Nephron (organoid): ENCODE results near the gene TNFSF10.

Source experiments
- H3K27ac Mint-ChIP-seq, 3 experiments: 2 replicates each; pipeline ENCODE4 v1.8.0; 2020; ENCODE audit warnings: mixed read lengths in 3 of 3, mild to moderate bottlenecking in 2 of 3, moderate library complexity in 1 of 3
- H3K27me3 Mint-ChIP-seq: 2 replicates; pipeline ENCODE4 v1.8.0; 2021; ENCODE audit warnings: low read depth, mild to moderate bottlenecking, moderate library complexity, mixed read lengths
- H3K36me3 Mint-ChIP-seq: 2 replicates; pipeline ENCODE4 v1.8.0; 2020; ENCODE audit warnings: low read depth, mixed read lengths
- H3K4me1 Mint-ChIP-seq: 2 replicates; pipeline ENCODE4 v1.8.0; 2020; ENCODE audit warnings: mixed read lengths
- H3K4me3 Mint-ChIP-seq, 3 experiments: 2 replicates each; pipeline ENCODE4 v1.8.0; 2020; ENCODE audit warnings: mild to moderate bottlenecking in 3 of 3, mixed read lengths in 3 of 3, moderate library complexity in 2 of 3
- H3K9me3 Mint-ChIP-seq: 2 replicates; pipeline ENCODE4 v1.8.0; 2020; ENCODE audit warnings: mixed read lengths
- CTCF ChIP-seq, 3 experiments: fragments of 200-600 bp; sonication (generic); IDR thresholded peaks; one replicate each; pipeline ENCODE4 v1.5.0; 2021; ENCODE audit warnings: antibody characterized with exemption in 3 of 3; ENCODE audit not compliant: unreplicated experiment in 3 of 3

Gene TNFSF10

GRCh38 chr3:172470588-172470987 is 52.6 kb downstream of the TNFSF10 start:
- TF ChIP-seq CTCF (IDR thresholded peaks at IDR 0.05; ENCODE audit: unreplicated experiment in 3 of 3), result no peak
- Mint-ChIP-seq H3K4me3 (no peak overlapping the region), H3K36me3 (no peaks in the 10 kb centered on the region), H3K27ac (no peak overlapping the region), H3K27me3 (peaks cover 7% of the 10 kb centered on the region), H3K9me3 (no peaks in the 10 kb centered on the region), H3K4me1 (peaks cover 19% of the 10 kb centered on the region)

- Mint-ChIP-seq H3K4me1 (peaks cover 29% of the 10 kb centered on the region), H3K27ac (no peak overlapping the region), H3K4me3 (no peak overlapping the region), H3K36me3 (no peaks in the 10 kb centered on the region), H3K27me3 (peaks cover 7% of the 10 kb centered on the region), H3K9me3 (peaks cover 3% of the 10 kb centered on the region)
- TF ChIP-seq CTCF (IDR thresholded peaks at IDR 0.05; ENCODE audit: unreplicated experiment in 3 of 3), result no peak
These were observed 55.9 kb downstream of the TNFSF10 start for GRCh38 chr3:172467170-172467824.

GRCh38 chr3:172466553-172467130 is 56.6 kb downstream of the TNFSF10 start:
- Mint-ChIP-seq H3K36me3 (no peaks in the 10 kb centered on the region), H3K4me3 (no peak overlapping the region), H3K4me1 (peaks cover 29% of the 10 kb centered on the region), H3K27ac (no peak overlapping the region), H3K9me3 (peaks cover 3% of the 10 kb centered on the region), H3K27me3 (peaks cover 7% of the 10 kb centered on the region)
- no peak for TF ChIP-seq CTCF (IDR thresholded peaks at IDR 0.05; ENCODE audit: unreplicated experiment in 3 of 3)

- no peak overlapping the region for H3K4me3 Mint-ChIP-seq
- H3K36me3 Mint-ChIP-seq, result no peaks in the 10 kb centered on the region
- TF ChIP-seq CTCF (IDR thresholded peaks at IDR 0.05; ENCODE audit: unreplicated experiment in 3 of 3), result no peak
- peaks cover 29% of the 10 kb centered on the region for H3K4me1 Mint-ChIP-seq
- peak overlapping the region in 1 of 3 experiments; percentile 4 for H3K27ac Mint-ChIP-seq
- peaks cover 3% of the 10 kb centered on the region for H3K9me3 Mint-ChIP-seq
- peaks cover 7% of the 10 kb centered on the region for H3K27me3 Mint-ChIP-seq
These were observed 57.9 kb downstream of the TNFSF10 start for GRCh38 chr3:172465281-172465680.

GRCh38 chr3:172464306-172464705 is 58.9 kb downstream of the TNFSF10 start:
- Mint-ChIP-seq H3K4me3 (peak overlapping the region in 1 of 3 experiments; percentile 50), H3K9me3 (peaks cover 3% of the 10 kb centered on the region), H3K27ac (peak overlapping the region in 2 of 3 experiments; percentile 15 to 46), H3K4me1 (peaks cover 29% of the 10 kb centered on the region), H3K27me3 (peaks cover 7% of the 10 kb centered on the region), H3K36me3 (no peaks in the 10 kb centered on the region)
- no peak for TF ChIP-seq CTCF (IDR thresholded peaks at IDR 0.05; ENCODE audit: unreplicated experiment in 3 of 3)
